Measurements from ENCODE around the gene MEIOC.
"Not testable (repeated sequence)": the region's sequence is repeated elsewhere in the genome, so short reads cannot be mapped to it uniquely, and the experiment has no call there.

The MEIOC gene

DNA sequence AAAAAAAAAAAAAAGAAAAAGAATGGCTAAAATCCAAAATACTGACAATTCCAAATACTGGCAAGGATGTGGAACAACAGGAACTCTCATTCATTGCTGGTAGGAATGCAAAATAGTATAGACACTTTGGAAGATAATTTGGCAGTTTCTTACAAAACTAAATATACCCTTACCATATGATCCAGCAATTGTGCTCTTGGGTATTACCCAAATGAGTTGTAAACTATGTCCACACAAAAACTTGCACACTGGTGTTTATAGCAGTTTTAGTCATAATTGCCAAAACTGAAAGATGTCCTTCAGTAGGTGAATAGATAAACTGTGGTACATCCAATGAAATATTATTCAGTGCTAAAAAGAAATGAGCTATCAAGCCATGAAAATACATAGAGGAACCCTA lies 8.5 kb upstream of the MEIOC start:
- no peak for DNase-seq

DNA sequence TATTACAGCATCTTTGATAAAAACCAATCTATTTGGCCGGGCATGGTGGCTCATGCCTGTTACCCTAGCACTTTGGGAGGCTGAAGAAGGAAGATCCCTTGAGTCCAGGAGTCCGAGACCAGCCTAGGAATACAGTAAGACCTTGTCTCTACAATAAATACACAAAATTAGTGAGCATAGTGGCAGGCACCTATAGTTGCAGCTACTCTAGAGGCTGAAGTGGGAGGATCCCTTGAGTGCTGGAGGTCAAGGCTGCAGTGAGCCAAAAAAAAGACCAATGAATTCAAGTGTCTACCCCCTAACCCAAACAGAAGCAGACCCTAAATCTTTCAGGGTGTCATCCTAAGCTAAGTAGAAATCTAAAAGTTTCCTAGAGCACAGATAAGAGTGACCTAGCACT lies 7.3 kb upstream of the MEIOC start:
- no peak for DNase-seq

DNA sequence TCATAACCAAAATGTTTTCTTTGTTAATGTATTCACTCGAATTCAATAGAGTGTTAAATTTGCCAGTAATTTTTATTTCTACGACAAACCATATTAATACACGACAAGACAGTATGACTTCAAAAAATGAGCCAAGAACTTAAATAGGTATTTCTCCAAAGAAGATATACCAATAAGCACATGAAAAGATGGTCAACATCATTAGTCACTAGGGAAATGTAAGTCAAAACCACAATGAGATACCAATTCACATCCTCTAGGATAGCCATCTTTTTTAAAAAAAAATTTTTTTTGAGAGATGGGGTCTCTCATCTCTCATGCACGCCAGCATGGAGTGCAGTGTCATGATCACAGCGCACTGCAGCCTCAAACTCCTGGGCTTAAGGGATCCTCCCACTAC lies 5.0 kb upstream of the MEIOC start:
- DNase-seq = no peak

DNA sequence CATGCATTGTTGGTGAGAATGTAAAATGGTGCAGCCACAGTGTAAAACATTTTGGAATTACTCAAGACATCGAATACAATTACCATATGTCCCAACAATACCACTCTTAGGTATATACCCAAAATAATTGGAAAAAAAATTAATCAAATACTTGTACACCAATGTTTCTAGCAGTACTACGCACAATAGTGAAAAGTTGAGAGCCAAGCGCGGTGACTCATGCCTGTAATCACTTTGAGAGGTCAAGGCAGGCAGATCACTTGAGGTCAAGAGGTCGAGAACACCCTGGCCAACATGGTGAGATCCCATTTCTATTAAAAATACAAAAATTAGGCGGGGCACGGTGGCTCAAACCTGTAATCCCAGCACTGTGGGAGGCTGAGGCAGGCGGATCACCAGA lies 3.5 kb upstream of the MEIOC start:
- DNase-seq = no peak

DNA sequence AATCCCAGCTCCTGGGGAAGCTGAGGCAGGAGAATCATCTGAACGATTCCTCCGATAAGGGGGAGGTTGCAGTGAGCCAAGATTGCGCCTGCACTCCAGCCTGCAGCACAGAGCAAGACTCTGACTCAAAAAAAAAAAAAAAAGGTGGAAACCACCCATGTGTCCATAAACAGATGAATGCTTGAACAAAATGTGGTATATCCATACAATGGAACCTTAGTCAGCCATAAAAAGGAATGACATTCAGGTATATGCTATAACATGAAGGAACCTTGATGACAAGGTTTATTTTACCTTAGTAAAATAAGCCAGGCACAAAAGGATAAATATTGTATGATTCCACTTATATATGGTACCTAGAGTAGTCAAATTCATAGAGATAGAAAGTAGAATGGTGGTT lies 2.9 kb upstream of the MEIOC start:
- DNase-seq = no peak

DNA sequence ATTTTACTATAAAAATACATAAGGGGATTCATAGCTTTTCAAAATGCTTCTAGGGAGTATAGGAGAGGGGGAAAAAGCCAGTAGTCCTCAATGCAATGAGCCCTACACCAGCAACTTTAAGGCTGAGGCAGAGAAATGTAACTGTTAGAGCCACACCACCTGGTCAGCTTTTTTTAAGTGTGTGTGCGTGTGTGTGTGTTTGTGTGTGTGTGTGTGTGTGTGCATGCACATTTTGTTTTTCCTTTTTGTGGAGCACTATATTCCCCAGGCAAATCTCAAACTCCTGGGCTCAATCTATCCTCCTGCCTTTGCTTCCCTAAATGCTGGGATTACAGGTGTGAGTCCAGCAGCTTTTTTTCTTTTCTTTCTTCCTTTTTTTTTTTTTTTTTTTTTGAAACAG lies 2.3 kb upstream of the MEIOC start:
- DNase-seq = no peak

DNA sequence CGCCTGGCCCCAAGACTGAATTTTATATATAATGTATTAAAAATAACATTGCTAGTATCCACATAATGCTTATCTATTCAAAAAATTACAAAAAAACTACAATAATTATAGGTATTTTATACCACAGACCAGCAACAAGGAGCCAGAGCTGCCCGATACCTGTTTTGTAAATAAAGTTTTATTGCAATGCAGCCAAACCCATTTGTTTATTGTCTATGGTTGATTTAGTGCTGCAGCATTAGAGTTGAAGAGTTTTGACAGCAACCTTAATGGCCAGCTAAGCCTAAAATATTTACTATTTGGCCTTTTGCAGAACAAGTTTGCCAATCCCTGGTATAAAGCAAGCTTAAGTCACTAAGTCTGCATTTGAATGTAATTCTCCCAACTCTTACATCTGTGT lies 5.6 kb downstream of the MEIOC start:
- DNase-seq = no peak

DNA sequence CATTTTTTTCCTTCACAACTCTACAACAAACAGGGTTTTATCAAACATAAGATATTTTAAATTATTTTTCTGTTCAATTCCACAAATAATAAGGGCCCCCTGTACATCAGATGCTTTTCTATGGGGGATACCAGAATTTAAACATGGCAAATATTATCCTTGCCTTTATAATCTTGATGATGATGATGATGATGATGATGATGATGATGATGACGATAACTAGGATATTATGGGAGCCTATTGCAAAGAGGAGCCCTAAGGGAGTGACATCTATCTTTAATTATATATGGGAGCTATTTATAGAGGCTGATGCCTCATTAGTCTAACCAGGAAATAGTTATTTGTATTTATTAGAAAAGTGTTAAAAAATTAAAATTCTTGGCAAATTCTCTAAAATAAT lies 6.8 kb downstream of the MEIOC start:
- DNase-seq = no peak

DNA sequence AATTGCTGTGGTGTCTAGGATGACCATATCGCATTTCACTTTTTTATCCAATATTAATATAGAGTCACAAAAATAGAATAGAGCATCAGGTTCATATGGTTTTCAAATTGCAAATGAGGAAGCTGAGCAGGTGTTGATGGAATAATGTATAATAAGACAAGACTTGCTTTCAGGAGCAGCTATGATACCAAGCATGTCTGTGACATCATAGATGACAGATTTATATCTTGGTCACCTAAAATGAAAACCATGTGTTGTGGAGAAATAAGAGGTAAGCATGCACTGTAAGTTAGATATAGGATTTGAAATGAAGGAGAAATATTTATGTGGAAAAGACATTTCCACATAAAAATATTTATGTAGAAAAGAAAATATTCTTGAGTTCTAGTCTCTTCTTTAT lies 8.6 kb downstream of the MEIOC start:
- DNase-seq = no peak

DNA sequence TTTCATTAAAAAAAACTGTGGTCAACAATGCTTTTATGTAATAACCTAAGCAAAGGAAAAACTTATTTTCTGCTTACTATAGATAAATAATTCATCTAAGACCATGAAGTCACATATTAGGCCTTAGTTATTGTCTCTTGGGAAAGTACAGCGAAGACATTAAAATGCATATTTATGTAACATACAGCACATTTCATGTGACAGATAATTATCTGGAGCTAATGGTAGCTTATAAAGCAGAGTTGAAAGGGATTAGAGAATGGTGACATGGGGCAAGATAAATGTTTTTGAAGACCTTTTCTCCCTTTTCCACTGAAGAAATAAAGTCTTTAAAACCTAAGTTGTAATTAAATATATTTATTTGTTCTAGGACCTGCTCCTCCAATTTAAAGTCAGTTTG lies 9.7 kb downstream of the MEIOC start:
- DNase-seq = no peak

DNA sequence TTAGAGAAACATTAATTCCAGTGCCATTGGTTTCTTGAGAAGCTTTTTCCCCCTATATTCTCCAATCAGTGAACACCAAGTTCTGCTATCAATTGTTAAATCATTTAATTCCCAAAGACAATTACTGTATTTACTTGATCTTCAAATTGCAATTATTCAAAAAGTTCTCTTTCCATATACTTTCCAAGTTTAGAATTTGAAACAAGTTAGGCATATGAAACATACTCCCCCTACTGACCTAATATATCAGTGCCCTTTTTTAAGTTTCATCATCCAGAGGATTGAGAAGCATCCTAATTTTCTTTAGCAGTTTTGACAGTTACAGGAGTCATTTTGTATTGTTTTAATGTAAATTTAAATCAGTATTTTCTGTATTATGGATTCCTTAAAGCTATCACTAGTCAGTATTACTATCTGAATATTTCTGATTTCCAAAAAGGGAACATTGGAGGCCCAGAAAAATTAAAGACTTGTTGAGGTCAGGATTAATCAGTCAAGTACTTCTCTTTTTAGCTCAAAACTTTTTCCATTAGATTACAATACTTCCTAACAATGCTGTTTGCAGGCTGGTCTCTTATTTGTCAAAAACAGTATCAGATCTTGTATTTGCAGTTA lies 16.3 kb downstream of the MEIOC start:
- DNase-seq = no peak

DNA sequence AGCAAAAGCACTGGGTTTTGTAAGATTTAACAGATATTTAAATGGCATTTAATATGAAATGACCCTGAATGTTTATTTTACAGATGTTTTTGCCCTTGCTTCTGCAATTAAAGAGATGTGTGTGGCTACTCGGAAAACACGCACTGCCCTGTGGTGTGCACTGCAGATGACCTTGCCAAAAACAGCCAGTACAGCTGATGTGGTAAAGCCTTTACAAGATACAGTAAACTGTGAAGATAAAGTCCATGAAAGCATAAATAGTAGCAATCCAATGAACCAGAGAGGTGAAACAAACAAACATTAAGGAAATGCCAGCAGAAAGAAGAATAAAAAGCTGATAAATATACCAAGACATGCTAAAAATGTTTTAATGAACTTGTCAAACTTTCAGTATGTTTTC lies 17.6 kb downstream of the MEIOC start:
- no peak for DNase-seq

DNA sequence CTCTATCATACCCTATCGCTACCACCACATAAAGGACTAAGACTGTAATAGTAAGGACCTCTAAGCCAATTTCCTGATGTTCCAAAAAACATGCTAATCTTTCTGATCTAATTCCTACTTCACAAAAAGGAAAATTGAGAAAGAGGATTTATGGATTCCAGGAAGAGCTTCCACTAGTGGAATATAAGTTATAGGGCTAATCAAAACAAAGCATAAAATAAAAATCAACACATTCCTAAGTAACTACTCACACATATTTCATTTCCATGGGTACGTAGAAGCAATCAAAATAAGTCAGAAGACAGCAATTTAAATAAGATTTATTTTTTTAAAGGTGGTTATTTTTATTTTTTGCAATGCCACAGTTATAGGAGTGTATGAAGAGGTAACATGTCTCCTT lies 20.9 kb downstream of the MEIOC start:
- no peak for DNase-seq

DNA sequence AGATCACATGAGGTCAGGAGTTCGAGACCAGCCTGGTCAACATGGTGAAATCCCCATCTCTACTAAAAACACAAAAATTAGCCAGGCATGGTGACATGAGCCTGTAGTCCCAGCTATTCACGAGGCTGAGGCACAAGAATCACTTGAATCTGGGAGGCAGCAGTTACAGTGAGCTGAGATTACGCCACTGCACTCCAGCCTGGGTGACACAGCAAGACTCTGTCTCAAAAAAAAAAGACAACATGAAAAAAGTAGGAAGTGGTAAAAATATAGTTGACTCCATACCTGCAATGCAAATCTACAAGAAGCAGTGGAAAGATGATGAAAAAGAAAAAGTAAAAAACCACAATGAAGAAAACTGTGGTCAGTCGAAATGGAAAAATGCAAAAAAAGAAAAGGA lies 27.0 kb downstream of the MEIOC start:
- DNase-seq = not testable (repeated sequence)

DNA sequence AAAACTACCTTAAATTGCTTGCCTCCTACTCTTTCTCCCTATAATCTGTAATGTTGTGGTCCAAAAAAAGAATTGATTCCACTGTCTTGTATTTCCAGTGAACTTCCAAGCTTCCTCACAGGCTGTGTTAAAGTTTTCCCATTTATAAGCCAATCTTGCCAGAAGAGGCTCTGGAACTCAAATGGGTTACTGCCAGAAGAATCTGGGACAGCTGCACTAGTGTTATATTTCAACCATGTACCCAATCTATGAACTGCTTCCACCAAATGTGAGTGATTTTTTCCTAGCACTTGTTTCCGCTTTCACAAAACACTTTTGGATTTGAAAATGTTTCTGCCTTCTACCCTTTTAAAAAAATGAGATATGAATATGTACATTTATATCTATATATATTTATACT lies 31.5 kb downstream of the MEIOC start:
- DNase-seq = no peak

DNA sequence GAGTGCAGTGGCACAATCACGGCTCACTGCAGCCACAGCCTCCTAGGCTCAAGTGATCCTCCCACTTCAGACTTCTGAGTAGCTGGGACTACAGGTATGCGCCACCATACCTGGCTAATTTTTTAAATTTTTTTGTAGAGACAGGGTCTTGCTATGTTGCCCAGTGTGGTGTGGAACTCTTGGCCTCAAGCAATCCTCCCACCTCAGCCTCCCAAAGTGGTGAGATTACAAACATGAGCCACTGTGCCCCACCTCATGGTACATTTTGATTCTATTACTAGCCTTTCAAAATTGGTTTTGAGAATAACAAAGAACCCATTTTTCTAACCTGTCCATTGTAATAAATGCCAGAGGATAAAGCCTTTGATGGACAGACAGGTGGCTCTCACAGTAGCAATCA lies 31.9 kb downstream of the MEIOC start:
- no peak for DNase-seq

DNA sequence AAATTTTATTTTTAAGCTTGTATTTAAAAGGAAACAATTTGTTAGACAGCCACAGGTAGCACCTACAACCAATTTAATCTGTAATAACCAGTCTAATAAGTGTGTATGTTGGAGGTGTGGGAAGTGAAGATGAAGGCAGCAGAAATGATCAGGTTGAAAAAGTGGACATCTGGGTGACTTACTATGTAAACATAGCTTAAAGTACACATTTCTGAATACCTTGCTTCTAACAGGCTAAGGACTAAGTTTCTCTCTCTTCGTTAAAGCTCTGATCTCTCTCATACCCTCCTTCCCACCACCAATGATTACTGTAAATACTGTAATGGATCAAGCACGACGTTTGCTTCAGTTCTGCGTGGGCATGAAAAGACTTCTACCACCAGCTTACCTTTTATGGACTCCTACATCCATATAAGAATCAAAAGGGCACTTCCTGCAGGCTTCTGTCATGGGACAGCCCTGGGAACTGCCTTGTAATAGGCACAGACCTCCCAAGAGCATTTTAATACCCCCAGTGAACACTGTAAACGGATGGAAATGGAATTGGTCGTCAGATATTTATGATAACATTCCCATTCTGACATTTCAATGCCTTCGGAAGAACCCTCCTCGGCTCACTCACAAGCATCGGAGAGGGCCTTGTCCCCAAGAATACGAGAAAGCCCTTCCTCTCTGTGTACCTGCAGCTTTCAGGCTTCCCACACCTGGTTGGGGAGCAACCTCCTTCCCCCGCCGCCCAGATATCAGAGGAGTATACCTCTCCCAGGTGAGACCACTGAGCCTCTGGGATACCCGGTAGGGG lies 32.6 kb downstream of the MEIOC start:
- no peak for DNase-seq

DNA sequence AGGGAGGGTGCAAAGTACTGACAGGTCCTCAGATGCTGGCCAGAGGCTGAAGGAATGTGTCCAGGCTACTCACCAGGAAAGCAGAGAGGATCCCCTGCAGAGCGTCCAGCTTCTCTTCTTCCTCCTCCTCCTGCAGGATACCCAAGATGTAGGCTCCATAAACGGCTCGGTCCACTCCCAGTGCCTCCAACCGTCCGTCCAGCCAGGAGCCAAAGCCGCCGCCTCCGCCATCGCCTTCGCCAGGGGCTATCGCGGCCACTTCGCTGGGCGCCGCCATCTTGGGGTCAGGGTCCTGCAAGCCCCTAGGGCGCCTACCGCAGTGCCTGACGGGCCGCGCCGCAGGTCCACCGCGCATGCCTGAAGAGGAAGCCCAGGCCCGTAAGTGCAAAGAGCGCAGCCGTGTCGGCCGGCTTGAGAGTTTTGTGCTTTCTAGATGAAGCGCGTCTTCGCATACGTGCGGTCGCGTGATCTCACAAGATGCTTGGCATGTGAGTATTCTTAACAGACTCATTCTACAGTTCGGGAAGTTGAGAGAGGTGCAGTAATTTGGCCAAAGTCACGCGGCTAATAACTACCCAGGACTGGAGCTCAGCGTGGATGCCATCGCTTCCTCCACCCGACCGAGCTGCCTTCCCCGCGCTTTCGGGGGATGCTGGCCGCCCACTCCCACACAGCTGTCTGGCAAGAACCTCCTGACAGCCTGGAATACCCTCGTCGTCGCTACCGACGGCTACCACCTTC lies 33.4 kb downstream of the MEIOC start, which contains the start of gene CCDC43:
Gene CCDC43 (minus strand): TSS at position 300 of the 741 bp plus-strand sequence. CDS start 23 bp downstream, at position 277.
- DNase-seq = peak; percentile 93

DNA sequence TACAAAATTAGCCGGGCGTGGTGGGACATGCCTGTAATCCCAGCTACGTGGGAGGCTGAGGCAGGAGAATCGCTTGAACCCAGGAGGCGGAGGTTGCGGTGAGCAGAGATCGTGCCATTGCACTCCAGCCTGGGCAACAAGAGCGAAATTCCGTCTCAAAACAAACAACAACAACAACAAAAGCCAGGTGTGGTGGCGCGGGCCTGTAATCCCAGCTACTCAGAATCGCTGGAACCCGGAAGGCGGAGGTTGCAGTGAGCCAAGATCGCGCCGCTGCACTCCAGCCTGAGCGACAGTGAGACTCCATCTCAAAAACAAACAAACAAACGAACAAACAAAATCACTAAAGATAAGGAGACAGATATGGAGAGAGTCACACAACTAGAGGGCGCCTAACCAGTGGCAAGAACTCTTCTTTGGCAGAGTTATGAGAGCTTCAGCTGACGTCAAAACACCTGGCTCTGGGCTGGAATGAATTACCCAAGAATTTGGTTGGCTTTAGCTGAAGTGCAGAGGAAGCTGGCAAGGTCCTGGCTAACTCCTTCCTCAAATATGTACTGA lies 34.6 kb downstream of the MEIOC start:
- not testable (repeated sequence) for DNase-seq

DNA sequence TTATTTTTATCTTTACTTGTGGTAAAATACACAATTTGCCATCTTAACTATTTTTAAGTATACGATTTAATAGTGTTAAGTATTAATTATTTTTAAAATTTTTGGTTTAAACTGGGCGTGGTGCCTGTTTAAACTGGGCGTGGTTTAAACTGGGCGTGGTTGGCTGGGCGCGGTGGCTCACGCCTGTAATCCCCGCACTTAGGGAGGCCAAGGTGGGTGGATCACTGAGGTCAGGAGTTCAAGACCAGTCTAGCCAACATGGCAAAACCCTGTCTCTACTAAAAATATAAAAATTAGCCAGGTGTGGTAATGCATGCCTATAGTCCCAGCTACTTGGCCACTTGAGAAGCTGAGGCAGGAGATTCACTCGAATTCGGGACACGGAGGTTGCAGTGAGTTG lies 37.3 kb downstream of the MEIOC start:
- no peak for DNase-seq

DNA sequence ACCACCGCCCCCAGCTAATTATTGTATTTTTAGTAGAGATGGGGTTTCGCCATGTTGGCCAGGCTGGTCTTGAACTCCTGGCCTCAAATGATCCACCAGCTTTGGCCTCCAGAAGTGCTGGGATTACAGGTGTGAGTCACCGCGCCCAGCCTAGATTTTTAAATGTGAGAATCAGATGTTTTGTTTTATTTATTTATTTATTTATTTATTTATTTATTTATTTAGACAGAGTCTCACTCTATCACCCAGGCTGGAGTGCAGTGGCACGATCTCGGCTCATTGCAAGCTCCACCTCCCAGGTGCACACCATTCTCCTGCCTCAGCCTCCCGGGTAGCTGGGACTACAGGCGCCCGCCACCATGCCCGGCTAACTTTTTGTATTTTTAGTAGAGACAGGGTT lies 44.0 kb downstream of the MEIOC start:
- not testable (repeated sequence) for DNase-seq

DNA sequence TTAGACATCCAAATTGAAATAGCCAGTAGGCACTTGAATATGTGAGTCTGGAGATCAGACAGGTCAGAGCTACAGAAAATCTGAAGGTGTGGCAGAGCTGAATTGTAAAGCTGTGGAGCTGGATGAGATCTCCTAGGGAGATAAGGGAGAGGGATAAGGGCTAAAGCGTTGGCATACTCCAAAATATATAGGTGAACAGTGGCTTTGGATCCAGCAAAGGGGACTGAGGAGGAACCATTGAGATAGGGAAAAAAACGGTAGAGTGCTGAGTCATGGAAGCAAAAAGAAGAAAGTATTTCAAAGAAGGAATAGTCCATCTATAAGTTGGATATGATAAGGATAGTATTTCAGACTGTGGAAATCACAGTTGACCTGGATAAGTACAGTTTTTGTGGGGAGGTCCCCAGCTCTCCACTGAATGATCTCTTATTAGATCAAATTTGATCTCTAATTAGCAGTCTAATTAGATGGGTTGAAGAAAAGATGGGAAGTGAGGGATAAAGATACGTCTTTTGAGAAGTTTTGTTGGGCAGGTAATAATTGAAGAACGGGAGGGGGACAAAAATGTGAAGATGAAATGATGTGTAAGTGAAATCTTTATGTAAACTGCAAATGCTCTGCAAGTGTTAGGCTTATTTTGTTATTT lies 51.6 kb downstream of the MEIOC start:
- no peak for DNase-seq
